K562 (cell line): Measurements from ENCODE around the gene POU3F1.

Experiments
- CBX3 ChIP-seq, 2 experiments: IDR thresholded peaks; 1 replicate in 1 of 2; 2 replicates in 1 of 2; pipeline ENCODE4 v1.6.1; 2012; ENCODE audit warnings: inconsistent platforms in 2 of 2, low read length in 2 of 2, borderline replicate concordance in 1 of 2, control low read depth in 1 of 2
- CTCF ChIP-seq, 3 experiments: IDR thresholded peaks in 2 of 3; conservative IDR thresholded peaks in 1 of 3; 2 replicates each; pipeline ENCODE4 v1.5.1; 2011 to 2012; ENCODE audit warnings: low read length in 3 of 3, mild to moderate bottlenecking in 3 of 3, control low read depth in 2 of 3, improper control_type of control experiment in 1 of 3, inconsistent platforms in 1 of 3, low read depth in 1 of 3, mixed read lengths in 1 of 3, moderate library complexity in 1 of 3; ENCODE audit not compliant: insufficient read depth in 2 of 3
- FIP1L1 ChIP-seq: fragments of 200-400 bp; formaldehyde crosslinking; IDR thresholded peaks from 2 replicates; pipeline ENCODE4 v1.6.1; 2018; ENCODE audit warnings: mild to moderate bottlenecking, low read depth, low read length; ENCODE audit not compliant: poor library complexity, severe bottlenecking
- HBP1 ChIP-seq: fragments of 450-650 bp; formaldehyde crosslinking; IDR thresholded peaks from 2 replicates; pipeline ENCODE4 v1.4.0; 2022; ENCODE audit warnings: missing genetic modification characterization
- SIN3A ChIP-seq, 2 experiments: fragments of 150-350 bp in 1 of 2; IDR thresholded peaks; 2 replicates each; pipeline ENCODE4 v1.6.1; 2011 to 2016; ENCODE audit warnings: borderline replicate concordance in 2 of 2, low read depth in 2 of 2, low read length in 2 of 2, mild to moderate bottlenecking in 2 of 2, moderate library complexity in 2 of 2; ENCODE audit not compliant: control insufficient read depth in 1 of 2
- SREBF2 ChIP-seq: sonication (generic); formaldehyde crosslinking; IDR thresholded peaks from 2 replicates; pipeline ENCODE4 v1.4.0; 2020; ENCODE audit warnings: mild to moderate bottlenecking, missing genetic modification reagents
- STAT5B ChIP-seq: fragments of 250-450 bp; sonication (Bioruptor Pico); IDR thresholded peaks from 2 replicates; pipeline ENCODE4 v1.8.0; 2021; ENCODE audit warnings: mild to moderate bottlenecking, inconsistent platforms
- ZBTB43 ChIP-seq: sonication (generic); formaldehyde crosslinking; IDR thresholded peaks from 2 replicates; pipeline ENCODE4 v1.8.0; 2023; ENCODE audit warnings: mild to moderate bottlenecking, missing genetic modification reagents

GRCh38 chr1:37998089-37998808 is 48.3 kb downstream of the POU3F1 start:
- TF ChIP-seq CTCF (IDR thresholded peaks at IDR 0.05 in 2 of 3, conservative IDR thresholded peaks at IDR 0.05 in 1 of 3; ENCODE audit: insufficient read depth in 2 of 3, low read depth in 1 of 3, low read length in 3 of 3) (no peak), STAT5B (CRISPR knock-in tag) (no peak), HBP1 (CRISPR knock-in tag) (no peak), ZBTB43 (CRISPR knock-in tag) (no peak), SIN3A (IDR thresholded peaks at IDR 0.05; ENCODE audit: borderline replicate concordance in 2 of 2, control insufficient read depth in 1 of 2, low read depth in 2 of 2, low read length in 2 of 2) (no peak), FIP1L1 (no peak), SREBF2 (CRISPR knock-in tag) (no peak), CBX3 (IDR thresholded peaks at IDR 0.05; ENCODE audit: borderline replicate concordance in 1 of 2, low read length in 2 of 2) (no peak)
